Fibroblast of peridontal ligament (primary cell): ENCODE data around the gene OR2V1.
"Not testable (repeated sequence)": the region's sequence is repeated elsewhere in the genome, so short reads cannot be mapped to it uniquely, and the experiment has no call there.

Experiments used
- DNase-seq: peaks from one replicate; pipeline ENCODE4 v3.0.0-alpha.2; 2010; ENCODE audit errors: extremely low read depth

The OR2V1 gene

DNA sequence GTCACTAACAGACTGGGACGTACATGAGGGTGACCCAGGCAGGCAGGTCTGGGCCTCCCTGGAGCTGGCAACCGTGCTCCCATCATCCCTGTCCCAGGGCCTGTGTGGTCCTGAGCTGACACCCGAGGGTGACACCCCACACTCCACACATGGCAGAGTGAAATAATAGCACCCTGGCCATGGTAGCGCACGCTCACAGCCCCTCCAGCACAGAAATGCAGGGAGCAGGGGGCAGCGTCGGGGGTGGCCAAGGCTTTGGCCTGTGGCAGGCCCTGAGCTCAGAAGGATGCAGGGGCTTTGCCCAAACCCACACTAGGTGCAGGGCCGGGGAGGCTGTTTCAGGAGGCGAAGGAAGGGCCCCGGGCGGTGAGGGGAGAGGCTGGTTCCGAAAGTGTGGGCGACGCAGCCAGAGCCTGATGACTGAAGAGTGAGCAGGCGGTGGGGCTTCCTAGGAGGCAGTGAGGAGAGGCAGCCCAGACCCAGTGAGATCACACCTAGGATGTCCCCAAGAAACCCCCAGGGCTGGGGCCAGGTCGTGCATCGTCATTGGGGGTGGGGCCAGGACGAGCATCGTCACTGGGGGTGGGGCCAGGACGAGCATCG is 29.3 kb upstream of the OR2V1 start:
- DNase-seq = peak; percentile 25

DNA sequence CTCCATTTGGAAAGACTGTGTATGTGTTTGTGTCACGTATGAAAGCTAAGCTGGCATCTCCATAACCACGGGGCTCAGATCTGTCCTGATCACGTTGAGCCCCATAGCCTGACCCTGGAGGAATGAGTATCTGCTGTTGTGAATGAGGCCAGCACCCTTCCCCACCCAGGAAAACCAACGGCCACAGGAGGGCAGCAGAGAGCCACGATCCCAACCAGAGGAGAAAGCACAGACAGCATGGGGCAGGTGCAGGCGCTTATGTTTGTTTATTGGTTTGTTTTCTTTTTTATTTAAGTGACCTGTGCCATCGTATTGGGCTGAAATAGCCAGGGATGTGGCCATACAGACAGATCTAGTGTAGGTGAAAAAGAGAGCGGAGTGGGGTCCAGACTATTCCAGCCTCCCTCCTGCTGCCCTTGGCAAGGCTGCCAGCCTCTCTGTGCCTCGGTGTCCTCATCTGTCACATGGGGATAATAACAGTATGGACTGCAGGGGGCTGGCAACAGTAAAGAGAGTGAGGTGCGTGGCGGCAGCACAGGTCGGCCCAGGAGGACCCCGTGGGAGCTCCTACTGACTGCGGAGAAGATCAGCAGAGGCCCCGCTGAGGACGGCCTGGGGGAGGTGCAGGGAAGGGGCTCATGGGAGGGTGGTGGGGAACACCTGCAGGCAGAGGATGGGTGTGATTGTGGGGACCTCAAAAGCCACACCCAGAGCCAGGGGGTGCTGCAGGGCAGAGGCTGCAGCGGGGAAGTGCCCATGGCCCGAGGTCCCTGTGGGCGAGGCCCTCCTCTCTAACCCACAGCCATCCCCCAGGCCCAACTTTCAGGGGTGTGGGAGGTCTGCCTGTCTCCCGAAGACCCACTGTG is 28.6 kb upstream of the OR2V1 start:
- DNase-seq = peak; percentile 74

DNA sequence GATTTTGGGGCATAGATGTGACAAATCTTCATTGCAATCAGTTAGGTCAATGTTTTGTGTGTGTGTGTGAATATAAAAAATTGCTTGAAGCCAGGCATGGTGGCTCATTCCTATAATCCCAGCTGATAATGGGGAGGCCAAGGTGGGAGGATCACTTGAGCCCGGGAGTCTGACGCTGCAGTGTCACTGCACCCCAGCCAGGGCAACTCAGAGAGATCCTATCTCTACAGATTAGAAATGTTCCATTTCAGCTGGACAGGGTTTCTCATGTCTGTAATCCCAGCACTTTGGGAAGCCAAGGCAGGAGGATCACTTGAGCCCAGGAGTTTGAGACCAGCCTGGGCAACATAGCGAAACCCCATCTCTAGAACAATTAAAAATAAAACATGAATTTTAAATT is 27.9 kb upstream of the OR2V1 start:
- DNase-seq = no peak

DNA sequence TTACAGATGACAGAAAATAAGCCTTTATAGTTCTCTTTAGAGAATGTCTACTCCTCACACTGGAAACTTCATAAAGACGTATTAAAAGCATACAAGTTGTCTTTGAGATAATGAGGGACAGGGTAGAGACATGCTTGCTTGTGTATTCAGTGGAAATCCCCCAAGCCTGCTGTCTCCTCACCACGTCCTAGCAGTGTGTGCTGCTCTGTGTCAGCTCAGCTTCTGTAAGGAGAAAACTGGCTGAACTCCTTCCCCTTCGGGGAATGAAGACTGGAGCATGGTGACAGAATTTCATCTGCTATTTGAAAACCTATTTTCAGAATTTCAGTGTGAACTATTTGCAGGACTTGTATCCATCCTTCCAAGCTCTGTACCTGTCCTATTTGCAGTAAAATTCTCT is 25.8 kb upstream of the OR2V1 start:
- DNase-seq = no peak

DNA sequence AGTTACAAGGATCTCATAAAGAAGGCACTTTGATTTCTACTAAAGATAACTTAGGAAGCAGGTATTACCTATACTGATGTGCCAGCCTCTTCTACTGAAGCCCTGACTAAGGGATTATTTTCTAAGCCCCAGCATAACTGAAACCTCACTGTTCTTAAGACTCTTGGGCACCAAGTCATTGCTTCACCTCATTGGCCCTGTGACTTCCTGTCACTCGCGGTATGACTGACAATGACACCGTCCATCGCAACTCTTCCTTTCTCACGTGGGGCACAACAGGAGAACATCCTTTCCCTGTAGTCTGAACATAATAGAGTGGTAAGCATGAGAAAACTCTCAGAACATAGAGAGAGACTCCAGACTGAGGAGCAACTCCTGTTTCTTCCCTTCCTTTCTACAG is 22.8 kb upstream of the OR2V1 start:
- no peak for DNase-seq

DNA sequence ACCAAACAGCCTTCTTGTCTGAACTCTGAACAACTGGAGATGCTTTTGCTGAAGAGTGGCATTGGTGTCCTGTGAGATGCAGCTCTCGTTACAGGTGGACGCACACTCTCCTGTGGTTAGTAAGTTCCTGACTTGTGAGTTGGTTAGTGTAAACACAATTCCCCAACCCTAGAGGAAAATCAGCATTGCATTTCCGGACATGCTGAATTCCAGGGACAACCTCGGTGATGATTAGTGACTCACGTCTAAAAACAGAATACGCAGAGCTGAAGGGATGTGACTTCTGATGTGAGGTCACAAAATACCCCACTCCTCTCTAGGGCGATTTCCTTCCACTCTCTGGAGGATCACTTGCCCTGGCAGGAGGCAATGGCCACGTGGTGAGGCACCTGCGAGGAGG is 21.4 kb upstream of the OR2V1 start:
- DNase-seq = no peak

DNA sequence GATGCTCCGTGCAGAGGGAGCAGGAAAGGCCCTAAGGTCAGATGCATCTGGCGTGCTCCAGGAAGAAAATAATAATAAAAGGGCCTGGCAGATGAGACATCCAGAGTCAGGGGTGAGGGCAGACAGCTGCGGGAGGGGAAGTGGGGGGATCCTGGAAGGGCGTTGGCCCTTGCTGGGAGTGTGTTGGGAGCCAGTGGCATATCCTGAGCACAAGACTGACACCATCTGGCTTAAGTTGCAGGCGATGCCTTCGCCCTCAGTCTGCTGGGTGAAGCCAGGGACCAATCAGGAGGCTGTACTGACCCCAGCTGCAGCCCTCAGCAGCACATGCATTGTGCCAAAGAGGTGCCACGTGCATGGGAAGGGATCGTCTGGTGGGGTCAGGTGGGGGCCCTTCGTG is 20.2 kb upstream of the OR2V1 start:
- DNase-seq = no peak

DNA sequence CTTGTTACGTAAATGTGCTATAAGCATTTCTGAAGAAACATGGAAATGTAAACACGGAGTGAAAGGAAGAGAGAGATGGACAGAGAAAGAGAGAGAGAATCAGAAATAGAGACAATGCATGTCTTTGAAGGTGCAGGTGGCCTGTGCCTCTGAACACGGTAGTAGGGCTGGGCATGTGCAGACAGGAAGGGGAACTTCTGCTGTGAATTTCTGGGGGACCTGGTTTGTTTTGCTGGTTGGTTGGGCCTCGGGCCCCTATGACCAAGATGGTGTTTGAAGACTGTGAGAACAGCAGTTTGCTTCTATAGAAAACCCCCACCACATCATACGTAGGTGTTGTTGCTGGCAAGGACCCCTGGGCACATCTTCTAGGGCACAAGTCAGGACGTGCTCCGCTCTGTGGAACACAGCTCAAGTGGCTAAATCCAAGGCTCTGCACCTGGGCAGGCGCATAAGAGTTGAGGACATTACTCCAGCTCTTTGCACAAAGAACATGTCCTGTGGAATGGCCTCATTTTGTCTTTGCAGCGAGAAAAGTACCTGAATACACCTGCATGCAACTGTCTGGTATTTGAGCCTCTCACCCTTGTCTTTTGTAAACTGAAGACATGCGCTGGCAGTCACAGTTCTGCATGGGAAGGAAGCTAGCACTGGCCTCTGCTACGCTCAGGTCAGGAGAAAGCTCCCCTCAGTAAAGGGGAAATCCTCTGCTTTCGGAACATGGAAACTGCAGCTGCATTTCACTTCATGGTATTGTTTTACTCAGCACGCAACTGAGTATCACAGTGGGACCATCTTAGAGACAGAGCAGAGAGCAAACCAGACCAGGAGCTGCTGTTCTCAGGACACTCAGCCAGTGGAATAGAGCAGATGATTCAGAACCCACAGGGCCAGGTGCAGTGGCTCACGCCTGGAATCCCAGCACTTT is 19.1 kb upstream of the OR2V1 start:
- DNase-seq = no peak

DNA sequence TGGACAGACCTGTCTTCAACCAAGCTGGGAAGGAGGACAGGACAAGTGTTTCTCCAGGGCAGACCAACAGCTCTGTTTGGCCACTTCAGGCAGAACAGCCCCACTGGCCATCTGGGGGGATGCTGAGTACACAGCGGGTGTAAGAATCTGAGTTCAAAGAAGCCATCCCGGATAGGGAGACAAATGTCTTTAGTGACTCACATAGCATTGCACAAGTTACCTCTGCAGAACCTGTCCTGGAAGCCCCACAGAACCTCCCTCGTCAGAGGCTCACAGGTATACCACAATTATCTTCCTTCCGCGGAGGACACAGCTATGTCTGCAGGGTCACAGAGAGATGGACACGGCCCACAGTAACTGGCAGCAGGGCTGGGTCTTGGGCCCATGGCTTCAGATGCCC is 18.4 kb upstream of the OR2V1 start:
- no peak for DNase-seq

DNA sequence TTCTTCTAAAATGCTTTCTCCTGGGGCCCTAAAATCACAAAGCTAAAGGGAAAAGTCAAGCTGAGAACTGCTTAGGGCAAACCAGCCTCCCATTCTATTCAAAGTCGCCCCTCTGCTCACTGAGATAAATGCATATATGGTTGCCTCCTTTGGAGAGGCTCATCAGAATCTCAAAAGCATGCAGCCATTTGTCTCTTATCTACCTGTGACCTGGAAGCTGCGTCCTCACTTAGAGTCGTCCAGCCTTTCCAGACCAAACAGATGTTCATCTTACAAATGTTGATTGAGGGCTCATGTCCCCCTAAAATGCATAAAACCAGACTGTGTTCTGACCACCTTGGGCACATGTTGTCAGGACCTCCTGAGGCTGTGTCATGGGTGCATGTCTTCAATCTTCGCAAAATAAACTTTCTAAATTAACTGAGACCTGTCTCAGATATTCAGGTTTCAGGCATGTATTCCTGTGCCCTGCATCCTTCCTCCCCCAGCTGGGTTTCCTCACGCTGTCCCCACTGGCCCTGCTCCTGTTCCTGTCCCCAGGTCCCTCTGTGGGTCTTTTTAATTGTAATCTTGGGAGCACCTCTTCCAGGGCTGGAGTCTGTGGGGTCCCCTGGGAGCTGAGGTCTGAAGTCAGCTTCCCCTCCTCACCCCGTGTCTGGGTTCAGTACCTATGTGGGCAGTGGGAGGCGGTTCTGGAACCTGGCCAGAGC is 16.1 kb upstream of the OR2V1 start, which contains the start of gene OR2V2:
Gene OR2V2, plus strand, starts transcription at position 660 of the 710 bp plus-strand sequence. CDS start 7,357 bp downstream, outside the sequence.
- DNase-seq = not testable (repeated sequence)

DNA sequence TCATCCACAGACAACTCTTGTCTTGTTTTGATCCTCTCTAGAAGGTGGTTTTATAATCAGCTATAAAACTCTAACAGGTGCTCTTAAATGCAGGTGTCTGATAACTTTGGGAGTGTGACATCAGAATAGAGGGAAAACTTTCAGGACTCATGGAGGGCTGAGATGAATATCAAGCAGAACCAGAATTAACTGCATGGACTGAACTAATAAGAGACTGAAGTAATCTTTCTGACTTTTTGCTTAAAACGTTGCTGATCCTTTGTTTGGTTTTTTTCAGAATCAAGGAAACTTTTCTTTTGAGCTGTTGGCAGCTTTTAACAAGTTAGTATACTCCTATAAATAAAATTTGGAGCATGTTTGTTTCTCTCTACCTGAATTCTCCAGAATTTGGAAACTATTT is 14.2 kb upstream of the OR2V1 start:
- no peak for DNase-seq

DNA sequence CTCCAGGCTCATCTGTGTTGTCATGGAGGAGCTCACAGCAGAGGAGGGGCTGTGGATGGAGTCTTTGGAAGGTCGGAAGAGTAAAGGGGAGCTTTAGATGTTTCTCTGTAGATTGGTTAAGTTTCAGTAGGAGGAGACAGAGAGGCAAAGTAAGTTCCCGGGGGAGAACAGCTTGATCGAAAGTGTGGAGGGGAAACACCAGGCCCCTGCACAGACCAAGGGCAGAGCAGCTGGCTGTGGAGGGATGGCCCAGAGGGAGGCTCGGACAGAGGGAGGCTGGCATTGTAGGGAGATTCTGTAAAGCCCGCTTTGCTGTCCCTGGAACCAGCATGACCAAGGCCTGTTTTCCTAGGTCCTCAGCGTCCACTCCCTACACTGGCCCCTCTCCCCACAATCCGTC is 11.1 kb upstream of the OR2V1 start:
- no peak for DNase-seq

DNA sequence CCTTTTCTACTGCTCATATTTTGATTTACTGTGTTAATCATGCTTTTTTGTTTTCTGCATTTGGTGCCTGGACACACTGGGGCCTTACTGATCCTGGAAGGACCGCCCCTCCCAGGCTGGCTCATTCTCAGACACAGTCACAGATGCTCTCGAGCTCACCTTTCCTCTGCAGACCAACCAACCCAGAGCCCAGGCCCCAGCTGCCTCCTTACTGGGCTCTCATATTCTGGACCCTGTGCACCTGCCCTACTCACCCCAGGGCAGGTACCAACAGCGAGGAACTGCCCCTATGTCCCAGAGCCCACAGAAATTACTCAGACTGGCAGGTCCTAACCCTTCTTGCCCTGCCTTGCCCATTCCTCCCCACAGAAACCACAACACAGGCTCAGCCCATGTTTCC is 9.8 kb upstream of the OR2V1 start:
- no peak for DNase-seq

DNA sequence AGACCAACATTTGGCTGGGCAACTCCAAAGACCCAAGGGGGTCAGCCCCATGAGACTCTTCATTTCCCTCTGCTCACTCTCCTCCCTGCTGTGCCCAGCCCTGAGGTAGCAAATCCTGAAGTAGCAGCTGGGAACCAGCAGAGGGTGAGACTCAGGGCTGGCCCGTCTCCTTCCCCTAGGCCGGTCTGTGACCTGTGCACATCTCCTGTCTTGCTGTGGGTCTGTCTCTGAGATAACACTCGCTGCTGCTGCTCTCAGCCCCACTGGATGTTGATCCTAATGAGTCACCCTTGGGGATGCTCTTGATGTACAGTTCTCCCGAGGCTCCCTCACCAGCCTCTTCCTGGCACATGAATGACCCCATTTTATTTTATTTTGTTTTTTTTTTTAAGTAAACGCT is 7.3 kb upstream of the OR2V1 start:
- no peak for DNase-seq

DNA sequence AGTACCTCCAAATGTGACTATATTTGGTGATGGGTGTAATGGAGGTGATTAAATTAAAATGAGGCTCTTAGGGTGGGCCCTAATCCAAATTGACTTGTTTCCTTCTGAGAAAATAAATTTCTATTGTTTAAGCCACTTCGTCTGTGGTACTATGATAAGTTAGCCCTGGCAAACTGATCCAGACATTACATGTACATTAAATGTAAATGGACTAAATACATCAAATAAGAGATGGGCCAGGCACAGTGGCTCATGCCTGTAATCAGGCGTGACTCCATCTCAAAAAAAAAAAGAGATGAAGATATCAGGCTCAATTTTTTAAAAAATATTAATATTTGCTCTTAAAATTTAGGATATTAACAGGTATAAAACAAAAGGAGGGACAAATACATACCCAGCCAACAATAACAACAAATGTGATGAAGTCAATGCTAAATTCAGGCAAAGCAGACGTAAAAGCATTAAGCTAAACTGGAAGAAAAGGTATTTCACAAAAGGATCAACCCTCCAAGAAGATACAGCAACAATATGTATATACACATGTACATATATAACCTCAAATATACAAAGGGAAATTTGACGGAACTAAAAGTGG is 5.5 kb upstream of the OR2V1 start:
- DNase-seq = no peak

DNA sequence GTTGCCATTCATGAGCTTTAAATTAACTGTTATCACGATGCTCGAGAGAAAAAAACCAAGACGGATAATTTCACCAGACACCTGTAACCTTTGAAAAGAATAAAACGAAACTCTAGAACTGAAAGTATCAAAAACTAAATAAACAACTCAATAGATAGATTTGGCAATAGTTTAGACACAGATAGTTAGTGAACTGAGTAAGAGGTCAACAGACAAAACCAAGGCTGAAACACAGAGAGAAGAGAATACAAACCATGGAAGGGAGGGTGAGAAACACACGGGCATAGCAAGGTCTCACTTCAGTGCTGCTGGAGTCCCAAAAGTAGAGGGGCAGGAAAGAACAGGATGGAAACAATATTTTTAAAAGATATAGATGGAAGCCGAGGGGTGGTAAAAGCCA is 3.3 kb upstream of the OR2V1 start:
- DNase-seq = no peak

DNA sequence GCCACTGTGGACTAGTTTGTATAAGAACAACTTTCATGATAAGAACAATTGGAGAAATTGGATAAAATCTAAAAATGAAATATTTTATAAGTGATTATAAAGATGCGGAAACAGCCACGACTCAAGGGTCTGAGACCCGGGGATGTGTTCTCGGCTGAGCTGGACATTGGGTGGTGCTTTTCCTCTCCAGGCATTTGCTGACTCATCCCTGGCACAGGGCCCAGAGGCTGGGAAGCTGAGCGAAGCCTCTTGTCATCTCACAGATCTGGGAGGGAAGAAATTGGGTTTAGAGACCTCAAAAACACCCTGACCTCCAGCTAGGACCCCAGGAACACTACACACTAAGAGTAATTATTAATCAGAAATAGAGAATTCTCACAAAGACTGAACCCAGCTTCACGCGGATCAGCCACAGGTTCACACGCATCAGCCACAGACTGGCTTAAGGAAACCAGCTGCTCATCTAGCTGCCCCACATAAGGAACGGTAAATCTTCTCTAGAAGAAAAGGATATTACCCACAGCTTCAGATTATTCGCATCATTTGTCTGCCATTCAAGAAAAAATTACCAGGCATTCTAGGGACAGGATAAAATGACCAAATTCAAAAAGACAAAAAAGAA is 2.8 kb upstream of the OR2V1 start:
- DNase-seq = peak; percentile 13

DNA sequence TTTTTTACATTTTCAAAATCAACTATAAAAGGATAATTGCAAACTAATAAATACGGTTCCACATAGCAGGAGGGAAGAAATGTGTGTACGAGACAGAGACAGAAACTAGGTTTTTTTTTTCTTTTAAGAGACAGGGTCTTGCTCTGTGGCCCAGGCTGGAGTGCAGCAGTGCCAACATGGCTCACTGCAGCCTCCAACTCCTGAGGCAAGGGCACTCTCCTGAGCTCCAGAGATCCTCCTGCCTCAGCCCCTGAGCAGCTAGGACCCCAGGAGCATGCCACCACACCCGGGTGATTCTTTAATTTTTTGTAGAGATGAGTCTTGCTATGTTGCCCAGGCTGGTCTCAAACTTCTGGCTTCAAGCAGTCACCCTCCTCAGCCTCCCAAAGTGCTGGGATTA is 2.1 kb upstream of the OR2V1 start:
- DNase-seq = no peak

DNA sequence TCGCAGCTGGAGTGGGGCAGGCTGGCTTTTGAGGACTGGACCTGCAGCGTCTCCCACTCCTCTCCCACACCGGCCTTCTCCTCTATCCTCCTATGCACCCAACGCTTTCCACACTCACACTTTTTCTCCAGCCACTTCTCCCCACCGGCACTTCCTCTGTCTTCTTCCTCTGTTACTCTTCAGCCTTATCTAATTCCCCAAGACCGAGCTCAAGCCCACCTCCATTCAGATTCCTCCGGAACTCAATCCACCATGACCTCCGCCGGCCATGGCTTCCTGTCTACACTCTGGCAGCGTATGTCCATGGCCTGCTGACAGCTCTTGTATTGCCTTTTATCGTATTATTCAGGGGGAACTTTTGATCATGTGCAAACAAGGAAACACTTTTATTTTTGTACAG is 545 bp upstream of the OR2V1 start:
- no peak for DNase-seq

DNA sequence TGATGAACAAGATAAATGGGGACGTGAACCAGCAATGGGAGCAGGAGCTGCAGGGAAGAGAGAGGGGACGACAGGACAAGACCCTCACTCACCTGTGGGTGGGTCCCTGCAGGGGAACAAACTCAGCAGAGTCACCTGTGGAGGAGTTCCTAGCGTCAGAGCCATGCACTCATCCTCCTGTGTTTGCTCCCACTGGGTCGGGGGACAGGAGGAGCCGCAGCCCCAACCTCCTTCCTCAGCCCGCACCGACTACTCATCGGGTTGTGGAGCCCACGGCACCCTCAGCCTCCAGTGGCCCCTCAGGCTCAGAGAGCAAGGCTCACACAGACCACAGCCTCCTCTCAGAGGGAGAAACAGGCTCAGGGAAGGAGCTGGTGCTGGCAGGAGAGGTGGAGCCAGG is 888 bp downstream of the OR2V1 start:
- DNase-seq = not testable (repeated sequence)

DNA sequence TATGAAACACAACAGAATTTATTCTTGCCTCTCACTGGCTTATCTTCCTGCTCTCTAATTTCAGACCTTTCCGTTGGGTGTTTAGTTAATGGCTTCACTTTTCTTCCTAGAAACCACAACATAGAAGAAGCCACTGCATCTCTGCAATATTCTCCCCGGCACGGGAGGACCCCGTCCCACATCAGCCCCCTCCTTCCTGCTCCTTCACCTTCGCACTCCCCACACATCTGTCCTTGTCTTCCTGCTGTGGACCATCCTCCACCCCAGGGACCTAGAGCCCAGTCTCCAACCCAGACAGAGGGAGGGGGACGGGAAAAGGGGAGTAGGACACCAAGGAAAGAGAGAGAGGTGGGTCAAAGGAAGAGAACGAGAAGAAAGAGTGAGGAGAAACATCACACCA is 1.4 kb downstream of the OR2V1 start:
- no peak for DNase-seq
